ENCODE results near the gene GSTK1. TPM values are rescaled to one million over a fixed set of nuclear protein-coding genes. Genes with fewer than 3 reads are reported as not detected.
A peak's percentile ranks its signal among the peaks of the same experiment; 100 is the strongest.
"Not testable (repeated sequence)": the region's sequence is repeated elsewhere in the genome, so short reads cannot be mapped to it uniquely, and the experiment has no call there.

GSTK1 gene
- total RNA-seq, 4 donors from 2014 or later, result 97.0 to 180 (median 139) TPM

DNA sequence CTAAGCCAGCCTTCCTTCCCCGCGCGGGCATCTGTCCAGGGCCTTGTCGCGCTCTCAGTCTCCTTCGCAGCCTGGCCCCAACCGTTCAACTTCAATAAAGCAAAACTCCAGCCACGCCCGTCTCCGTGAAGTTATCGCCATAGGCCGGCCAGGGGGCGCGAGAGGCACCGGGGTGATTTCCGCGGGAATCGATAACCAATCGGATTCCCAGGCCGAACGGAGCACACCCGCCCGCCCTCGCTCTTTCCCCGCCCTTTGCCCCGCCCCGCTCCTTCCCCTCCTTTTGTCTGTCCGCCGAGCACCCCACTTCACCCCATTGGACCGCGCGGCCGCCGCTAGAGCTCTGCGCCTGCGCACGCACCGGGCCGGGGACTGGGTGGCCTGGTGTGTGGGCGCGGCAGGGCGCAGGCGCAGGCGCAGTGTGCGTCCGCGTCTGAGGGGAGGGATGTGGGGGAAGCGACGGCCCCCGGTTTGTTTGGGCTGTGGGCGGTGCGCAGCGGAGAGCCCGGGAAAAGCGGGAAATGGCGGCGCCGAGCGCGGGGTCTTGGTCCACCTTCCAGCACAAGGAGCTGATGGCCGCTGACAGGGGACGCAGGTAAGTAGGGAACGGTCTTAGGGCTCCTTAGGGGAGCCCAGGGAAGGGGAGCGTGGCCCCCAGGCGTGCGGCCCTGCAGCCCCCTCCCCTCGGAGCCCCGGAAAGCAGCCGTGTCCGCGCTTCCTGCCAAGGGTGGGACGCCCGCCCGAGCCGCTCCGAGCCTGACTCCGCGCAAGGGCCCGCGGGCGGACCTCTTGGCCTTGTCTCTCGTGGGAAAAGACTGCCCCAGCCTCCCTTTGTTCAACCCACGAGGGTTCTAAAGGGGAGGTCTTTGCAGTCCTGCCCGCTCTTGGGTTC lies 24.9 kb downstream of the GSTK1 start, which contains the start of gene CASP2:
Gene CASP2 (plus strand): TSS at position 417 of the 892 bp plus-strand sequence. CDS start 105 bp downstream, at position 522.
- DNase-seq (ENCODE audit: low spot score in 2 of 2), result peak; percentile 95 to 99
- TF ChIP-seq POLR2A (IDR thresholded peaks at IDR 0.05), result no peak
- TF ChIP-seq, protein P1, sequence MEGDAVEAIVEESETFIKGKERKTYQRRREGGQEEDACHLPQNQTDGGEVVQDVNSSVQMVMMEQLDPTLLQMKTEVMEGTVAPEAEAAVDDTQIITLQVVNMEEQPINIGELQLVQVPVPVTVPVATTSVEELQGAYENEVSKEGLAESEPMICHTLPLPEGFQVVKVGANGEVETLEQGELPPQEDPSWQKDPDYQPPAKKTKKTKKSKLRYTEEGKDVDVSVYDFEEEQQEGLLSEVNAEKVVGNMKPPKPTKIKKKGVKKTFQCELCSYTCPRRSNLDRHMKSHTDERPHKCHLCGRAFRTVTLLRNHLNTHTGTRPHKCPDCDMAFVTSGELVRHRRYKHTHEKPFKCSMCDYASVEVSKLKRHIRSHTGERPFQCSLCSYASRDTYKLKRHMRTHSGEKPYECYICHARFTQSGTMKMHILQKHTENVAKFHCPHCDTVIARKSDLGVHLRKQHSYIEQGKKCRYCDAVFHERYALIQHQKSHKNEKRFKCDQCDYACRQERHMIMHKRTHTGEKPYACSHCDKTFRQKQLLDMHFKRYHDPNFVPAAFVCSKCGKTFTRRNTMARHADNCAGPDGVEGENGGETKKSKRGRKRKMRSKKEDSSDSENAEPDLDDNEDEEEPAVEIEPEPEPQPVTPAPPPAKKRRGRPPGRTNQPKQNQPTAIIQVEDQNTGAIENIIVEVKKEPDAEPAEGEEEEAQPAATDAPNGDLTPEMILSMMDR (IDR thresholded peaks at IDR 0.05), result no peak
- 4 to 8% methylated on average over 42 to 76 of the region's 84 CpGs for WGBS, 2 donors
- intact Hi-C loops (cut with DNase I; ENCODE audit: low total_unique reads), result no loop called here
- peak within 1 kb of the TSS; percentile 85 for H3K4me3 ChIP-seq (ENCODE audit: low read depth, poor library complexity, severe bottlenecking)

DNA sequence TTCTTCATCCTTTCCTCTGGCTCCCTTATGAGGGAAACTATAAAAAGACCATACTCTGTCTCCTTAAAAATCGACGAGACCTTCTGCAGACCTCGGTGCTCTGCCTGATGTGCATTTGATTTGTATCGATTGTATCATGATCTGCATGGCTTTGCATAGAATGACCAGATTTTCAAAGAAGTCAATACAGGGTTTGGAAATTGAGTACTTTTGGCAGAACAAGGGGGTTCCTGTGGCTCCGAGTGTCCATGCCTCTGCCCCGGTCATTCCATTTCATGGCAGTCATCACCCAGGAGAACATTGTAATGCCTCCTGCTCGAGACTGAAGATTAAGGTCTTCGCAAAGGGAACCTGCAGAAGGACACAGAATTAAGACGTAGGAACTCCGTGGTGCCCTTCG lies 25.6 kb downstream of the GSTK1 start:
- WGBS, 2 donors, result 1% methylated on average over 11 of the region's 11 CpGs
- TF ChIP-seq, protein P1 (IDR thresholded peaks at IDR 0.05), result no peak
- TF ChIP-seq POLR2A (IDR thresholded peaks at IDR 0.05), result no peak
- H3K4me3 ChIP-seq (ENCODE audit: low read depth, poor library complexity, severe bottlenecking), result peak overlapping the region; percentile 85
- intact Hi-C loops (cut with DNase I; ENCODE audit: low total_unique reads), result no loop called here
- no peak for DNase-seq (ENCODE audit: low spot score in 2 of 2)

DNA sequence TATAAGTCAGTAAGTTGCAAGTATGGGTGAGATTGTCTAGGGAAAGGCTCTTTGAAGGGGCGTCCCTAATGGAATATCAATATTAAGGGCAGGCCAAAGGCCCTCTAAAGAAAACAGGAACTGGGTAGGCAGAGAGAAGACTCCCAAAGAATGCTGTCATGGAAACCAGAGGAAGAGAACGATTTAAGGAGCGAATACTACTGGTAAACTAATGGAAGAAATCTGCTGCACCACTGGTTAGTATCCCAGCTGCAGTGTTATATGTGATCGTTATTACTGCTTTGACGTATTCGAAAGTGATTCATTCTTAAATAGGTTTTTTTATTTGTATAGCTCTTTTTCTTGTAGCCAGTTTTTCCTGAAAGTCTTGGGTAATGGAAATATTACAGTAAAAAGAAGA lies 26.2 kb downstream of the GSTK1 start:
- no peak for DNase-seq (ENCODE audit: low spot score in 2 of 2)
- TF ChIP-seq, protein P1 (IDR thresholded peaks at IDR 0.05), result no peak
- TF ChIP-seq POLR2A (IDR thresholded peaks at IDR 0.05), result no peak
- H3K4me3 ChIP-seq (ENCODE audit: low read depth, poor library complexity, severe bottlenecking), result no peak overlapping the region
- 15 to 21% methylated on average over 6 of the region's 6 CpGs for WGBS, 2 donors
- intact Hi-C loops (cut with DNase I; ENCODE audit: low total_unique reads), result no loop called here

DNA sequence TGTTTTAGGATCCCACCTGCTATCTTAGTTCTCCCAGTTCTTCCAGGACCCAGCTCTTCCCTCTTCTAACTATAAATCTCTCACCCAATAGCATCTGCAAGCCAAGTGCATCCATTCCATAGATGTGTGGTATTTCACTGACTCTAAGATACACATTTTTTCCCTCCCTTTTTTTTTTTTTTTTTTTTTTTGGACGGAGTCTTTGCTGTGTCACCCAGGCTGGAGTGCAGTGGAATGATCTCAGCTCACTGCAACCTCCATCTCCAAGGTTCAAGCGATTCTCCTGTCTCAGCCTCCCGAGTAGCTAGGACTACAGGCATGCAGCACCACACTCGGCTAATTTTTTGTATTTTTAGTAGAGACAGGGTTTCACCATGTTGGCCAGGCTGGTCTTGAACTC lies 26.6 kb downstream of the GSTK1 start:
- DNase-seq (ENCODE audit: low spot score in 2 of 2); H3K4me3 ChIP-seq (ENCODE audit: low read depth, poor library complexity, severe bottlenecking); intact Hi-C loops (cut with DNase I; ENCODE audit: low total_unique reads): not testable (repeated sequence)
- 55% methylated on average over 4 of the region's 4 CpGs for WGBS, 2 donors

DNA sequence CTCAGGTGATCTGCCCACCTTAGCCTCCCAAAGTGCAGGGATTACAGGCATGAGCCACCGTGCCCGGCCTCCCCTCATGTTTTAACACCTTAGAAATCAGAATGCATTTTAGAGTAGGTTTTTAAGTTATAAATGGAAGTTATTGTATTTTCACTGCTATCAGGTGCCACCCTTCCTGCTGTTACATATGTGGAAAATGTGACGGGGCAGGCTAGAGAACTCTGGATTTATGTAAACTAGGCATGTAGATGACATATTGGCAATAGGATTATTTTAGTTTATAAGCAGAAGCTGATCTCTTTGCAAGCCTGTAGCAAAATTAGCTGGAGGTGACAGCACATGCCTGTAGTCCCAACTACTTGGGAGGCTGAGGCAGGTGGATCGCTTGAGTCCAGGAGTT lies 27.1 kb downstream of the GSTK1 start:
- no peak for TF ChIP-seq POLR2A (IDR thresholded peaks at IDR 0.05)
- TF ChIP-seq, protein P1 (IDR thresholded peaks at IDR 0.05), result no peak
- no peak for DNase-seq (ENCODE audit: low spot score in 2 of 2)
- intact Hi-C loops (cut with DNase I; ENCODE audit: low total_unique reads), result no loop called here
- 75 to 82% methylated on average over 4 of the region's 4 CpGs for WGBS, 2 donors
- no peak overlapping the region for H3K4me3 ChIP-seq (ENCODE audit: low read depth, poor library complexity, severe bottlenecking)

DNA sequence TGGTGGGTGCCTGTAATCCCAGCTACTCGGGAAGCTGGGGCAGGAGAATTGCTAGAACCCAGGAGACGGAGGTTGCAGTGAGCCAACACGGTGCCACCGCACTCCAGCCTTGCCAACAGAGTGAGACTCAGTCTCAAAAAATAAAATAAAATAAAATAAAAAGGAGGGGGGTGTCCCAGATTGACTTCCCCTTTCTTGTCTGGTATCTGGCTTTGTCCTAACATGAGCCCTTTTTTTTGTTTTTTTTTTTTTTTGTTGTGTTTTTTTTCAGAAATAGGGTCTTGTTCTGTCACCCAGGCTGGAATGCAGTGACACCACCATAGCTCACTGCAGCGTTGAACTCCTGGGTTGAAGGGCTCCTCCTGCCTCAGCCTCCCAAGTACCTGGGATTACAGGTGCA lies 29.6 kb downstream of the GSTK1 start:
- H3K4me3 ChIP-seq (ENCODE audit: low read depth, poor library complexity, severe bottlenecking), result no peak overlapping the region
- intact Hi-C loops (cut with DNase I; ENCODE audit: low total_unique reads), result no loop called here
- no peak for DNase-seq (ENCODE audit: low spot score in 2 of 2)
- TF ChIP-seq, protein P1 (IDR thresholded peaks at IDR 0.05), result no peak
- TF ChIP-seq POLR2A (IDR thresholded peaks at IDR 0.05), result no peak
- WGBS, 2 donors, result 95 to 96% methylated on average over 5 of the region's 5 CpGs

Measured in lower leg skin (tissue), 4 donors.